HG03469 (cell line): ENCODE measurements around the gene HOXA7.

Experiments used
- ATAC-seq: cut with Tn5 transposase; IDR thresholded peaks from one replicate; pipeline ENCODE4 v1.9.1; 2021; ENCODE audit warnings: mild to moderate bottlenecking, moderate library complexity, moderate number of reproducible peaks; ENCODE audit not compliant: unreplicated experiment

The HOXA7 gene

GRCh38 chr7:27182861-27183681, 26.6 kb upstream of the HOXA7 start:
- ATAC-seq = no peak

- no peak for ATAC-seq
Measured at GRCh38 chr7:27182285-27182841, 25.9 kb upstream of the HOXA7 start.

GRCh38 chr7:27181795-27182275, 25.4 kb upstream of the HOXA7 start:
- no peak for ATAC-seq

GRCh38 chr7:27180431-27181420, 24.3 kb upstream of the HOXA7 start:
- ATAC-seq = no peak

GRCh38 chr7:27179503-27180430, 23.3 kb upstream of the HOXA7 start:
- ATAC-seq = no peak

GRCh38 chr7:27179030-27179429, 22.6 kb upstream of the HOXA7 start:
- ATAC-seq = no peak

GRCh38 chr7:27178366-27178765, 21.9 kb upstream of the HOXA7 start:
- ATAC-seq = no peak

- no peak for ATAC-seq
Measured at GRCh38 chr7:27177795-27178320, 21.4 kb upstream of the HOXA7 start.

GRCh38 chr7:27176962-27177794, 20.7 kb upstream of the HOXA7 start:
- ATAC-seq = no peak

GRCh38 chr7:27176524-27176845, 20.0 kb upstream of the HOXA7 start:
- ATAC-seq = no peak

- no peak for ATAC-seq
Measured at GRCh38 chr7:27175626-27176523, 19.4 kb upstream of the HOXA7 start.

GRCh38 chr7:27174874-27175625, 18.6 kb upstream of the HOXA7 start:
- no peak for ATAC-seq

GRCh38 chr7:27173956-27174873, 17.7 kb upstream of the HOXA7 start, which contains the start of gene HOXA10:
HOXA10 (minus strand) TSS chr7:27174320; CDS start chr7:27174306, 14 bp downstream.
- ATAC-seq = no peak

- ATAC-seq = no peak
Measured at GRCh38 chr7:27173511-27173955, 17.1 kb upstream of the HOXA7 start.

- no peak for ATAC-seq
Measured at GRCh38 chr7:27172823-27173510, 16.5 kb upstream of the HOXA7 start.
